OCI-LY7 (cell line): Measurements from ENCODE around the gene PCDHA8. TPM values are rescaled to one million over a fixed set of nuclear protein-coding genes. Genes with fewer than 3 reads are reported as not detected.
"Not testable (repeated sequence)": the region's sequence is repeated elsewhere in the genome, so short reads cannot be mapped to it uniquely, and the experiment has no call there.

ENCODE experiments used
- BruUV-seq: library from RNA; stranded (reverse); fragments of 400-500 nt; replicated peaks from 2 replicates; lab custom pipeline; 2021; lab: Mats Ljungman, UMichigan
- CTCF ChIA-PET: fragments of 300-600 bp; sonication (Branson Sonifier 250); formaldehyde crosslinking; loops from one replicate; lab custom pipeline; 2022; ENCODE audit warnings: antibody characterized with exemption; ENCODE audit not compliant: unreplicated experiment; lab: Charles Lee
- POLR2A ChIA-PET: fragments of 300-600 bp; sonication (Branson Sonifier 250); formaldehyde crosslinking; loops from one replicate; lab custom pipeline; 2022; ENCODE audit warnings: antibody characterized with exemption; lab: Charles Lee
- DNase-seq: peaks from one replicate; pipeline ENCODE4 v3.0.0-alpha.2; 2015; ENCODE audit warnings: low spot score
- H2AFZ ChIP-seq: fragments of 200-600 bp; sonication (generic), shearing (Covaris generic); 2 replicates; pipeline ENCODE4 v1.6.1; 2014; ENCODE audit warnings: mild to moderate bottlenecking, antibody characterized with exemption, low read length, moderate library complexity
- H3K27ac ChIP-seq: fragments of 200-600 bp; sonication (generic); 2 replicates; pipeline ENCODE4 v1.5.1; 2014; ENCODE audit warnings: mixed run types, low read depth, mild to moderate bottlenecking, moderate library complexity, low read length, inconsistent platforms; ENCODE audit not compliant: poor library complexity, severe bottlenecking
- H3K36me3 ChIP-seq: fragments of 200-600 bp; sonication (generic); 2 replicates; pipeline ENCODE4 v1.6.1; 2014; ENCODE audit warnings: mild to moderate bottlenecking, antibody characterized with exemption, low read length, moderate library complexity, mixed read lengths; ENCODE audit not compliant: insufficient read depth
- H3K4me1 ChIP-seq: fragments of 200-600 bp; sonication (generic); 2 replicates; pipeline ENCODE4 v1.5.1; 2014; ENCODE audit warnings: mild to moderate bottlenecking, low read length; ENCODE audit not compliant: insufficient read depth, poor library complexity, severe bottlenecking
- H3K4me2 ChIP-seq: fragments of 200-600 bp; sonication (generic); 2 replicates; pipeline ENCODE4 v1.6.1; 2014; ENCODE audit warnings: mild to moderate bottlenecking, low read length
- H3K4me3 ChIP-seq: fragments of 200-600 bp; sonication (generic); 2 replicates; pipeline ENCODE4 v1.5.1; 2014; ENCODE audit warnings: mild to moderate bottlenecking, low read depth, low read length; ENCODE audit not compliant: poor library complexity, severe bottlenecking
- H3K79me2 ChIP-seq: fragments of 200-600 bp; sonication (generic); 2 replicates; pipeline ENCODE4 v1.6.1; 2016; ENCODE audit warnings: low read depth, mild to moderate bottlenecking, low read length, moderate library complexity, mixed read lengths; ENCODE audit not compliant: insufficient read depth
- H3K9me2 ChIP-seq: fragments of 200-600 bp; sonication (generic); 2 replicates; pipeline ENCODE4 v1.6.1; 2016; ENCODE audit warnings: mild to moderate bottlenecking, low read length, mixed read lengths; ENCODE audit not compliant: insufficient read depth
- H3K9me3 ChIP-seq: fragments of 200-600 bp; sonication (generic); 2 replicates; pipeline ENCODE4 v1.6.1; 2014; ENCODE audit warnings: mild to moderate bottlenecking, mixed run types, low read length, mixed read lengths
- H4K20me1 ChIP-seq: fragments of 200-600 bp; sonication (generic); 2 replicates; pipeline ENCODE4 v1.6.1; 2014; ENCODE audit warnings: mild to moderate bottlenecking, antibody characterized with exemption, low read length, moderate library complexity, mixed read lengths; ENCODE audit not compliant: insufficient read depth
- EZH2phosphoT487 ChIP-seq: fragments of 200-600 bp; sonication (generic); IDR thresholded peaks from 2 replicates; pipeline ENCODE4 v1.6.1; 2018; ENCODE audit warnings: low read depth, borderline replicate concordance, mild to moderate bottlenecking, mixed run types, antibody characterized with exemption, low read length, moderate library complexity, mixed read lengths
- intact Hi-C: fragments of 100-400 bp; cut with micrococcal nuclease; formaldehyde crosslinking; loops from one replicate; pipeline ENCODE4 v1.10.0; 2022; ENCODE audit not compliant: unreplicated experiment
- total RNA-seq, 2 experiments: library from RNA; depleted of rRNA in 1 of 2; stranded (reverse); fragments of >200 nt in 1 of 2; shearing (Covaris generic) in 1 of 2; gene quantifications; 2 replicates each; pipeline ENCODE4 v1.2.3, GENCODE V29; 2014 to 2022
- TF ChIP-seq, protein P1 (sequence below): fragments of 200-600 bp; sonication (generic); conservative IDR thresholded peaks from 2 replicates; pipeline ENCODE4 v1.5.1; 2014; ENCODE audit warnings: mild to moderate bottlenecking, antibody characterized with exemption, low read length, moderate library complexity, mixed read lengths

The PCDHA8 gene
- total RNA-seq, 2 experiments from 2014 or later = not detected

DNA sequence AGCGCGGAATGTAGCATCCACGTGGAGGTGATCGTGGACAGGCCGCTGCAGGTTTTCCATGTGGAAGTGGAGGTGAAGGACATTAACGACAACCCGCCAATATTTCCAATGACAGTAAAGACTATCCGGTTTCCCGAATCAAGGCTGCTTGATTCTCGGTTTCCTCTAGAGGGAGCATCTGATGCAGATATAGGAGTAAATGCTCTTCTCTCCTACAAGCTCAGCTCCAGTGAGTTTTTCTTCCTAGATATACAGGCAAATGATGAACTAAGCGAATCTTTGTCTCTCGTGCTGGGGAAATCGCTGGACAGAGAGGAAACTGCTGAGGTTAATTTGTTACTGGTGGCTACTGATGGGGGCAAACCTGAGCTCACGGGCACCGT lies 45.7 kb upstream of the PCDHA8 start:
- ChIA-PET POLR2A (no interaction called here), CTCF (no interaction called here)
- 0 out of 2 replicates have a peak, but pooled peaks cover 2% of the 10 kb centered on the region for H3K9me2 ChIP-seq
- BruUV-seq = no TSS peak
- H3K79me2 ChIP-seq = no peaks in the 10 kb centered on the region
- TF ChIP-seq EZH2phosphoT487 = no peak
- TF ChIP-seq, protein P1, sequence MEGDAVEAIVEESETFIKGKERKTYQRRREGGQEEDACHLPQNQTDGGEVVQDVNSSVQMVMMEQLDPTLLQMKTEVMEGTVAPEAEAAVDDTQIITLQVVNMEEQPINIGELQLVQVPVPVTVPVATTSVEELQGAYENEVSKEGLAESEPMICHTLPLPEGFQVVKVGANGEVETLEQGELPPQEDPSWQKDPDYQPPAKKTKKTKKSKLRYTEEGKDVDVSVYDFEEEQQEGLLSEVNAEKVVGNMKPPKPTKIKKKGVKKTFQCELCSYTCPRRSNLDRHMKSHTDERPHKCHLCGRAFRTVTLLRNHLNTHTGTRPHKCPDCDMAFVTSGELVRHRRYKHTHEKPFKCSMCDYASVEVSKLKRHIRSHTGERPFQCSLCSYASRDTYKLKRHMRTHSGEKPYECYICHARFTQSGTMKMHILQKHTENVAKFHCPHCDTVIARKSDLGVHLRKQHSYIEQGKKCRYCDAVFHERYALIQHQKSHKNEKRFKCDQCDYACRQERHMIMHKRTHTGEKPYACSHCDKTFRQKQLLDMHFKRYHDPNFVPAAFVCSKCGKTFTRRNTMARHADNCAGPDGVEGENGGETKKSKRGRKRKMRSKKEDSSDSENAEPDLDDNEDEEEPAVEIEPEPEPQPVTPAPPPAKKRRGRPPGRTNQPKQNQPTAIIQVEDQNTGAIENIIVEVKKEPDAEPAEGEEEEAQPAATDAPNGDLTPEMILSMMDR = 0 out of 2 replicates have a peak, but pooled peaks have one; percentile 30
- no peaks in the 10 kb centered on the region for H3K36me3 ChIP-seq
- H3K27ac ChIP-seq = no peak overlapping the region
- H2AFZ ChIP-seq = no peak overlapping the region
- no peak for DNase-seq
- H3K9me3 ChIP-seq = no peaks in the 10 kb centered on the region
- H3K4me3 ChIP-seq = no peak overlapping the region
- intact Hi-C loops = no loop called here
- H3K4me1 ChIP-seq = no peaks in the 10 kb centered on the region
- no peak overlapping the region for H3K4me2 ChIP-seq
- H4K20me1 ChIP-seq = no peaks in the 10 kb centered on the region

DNA sequence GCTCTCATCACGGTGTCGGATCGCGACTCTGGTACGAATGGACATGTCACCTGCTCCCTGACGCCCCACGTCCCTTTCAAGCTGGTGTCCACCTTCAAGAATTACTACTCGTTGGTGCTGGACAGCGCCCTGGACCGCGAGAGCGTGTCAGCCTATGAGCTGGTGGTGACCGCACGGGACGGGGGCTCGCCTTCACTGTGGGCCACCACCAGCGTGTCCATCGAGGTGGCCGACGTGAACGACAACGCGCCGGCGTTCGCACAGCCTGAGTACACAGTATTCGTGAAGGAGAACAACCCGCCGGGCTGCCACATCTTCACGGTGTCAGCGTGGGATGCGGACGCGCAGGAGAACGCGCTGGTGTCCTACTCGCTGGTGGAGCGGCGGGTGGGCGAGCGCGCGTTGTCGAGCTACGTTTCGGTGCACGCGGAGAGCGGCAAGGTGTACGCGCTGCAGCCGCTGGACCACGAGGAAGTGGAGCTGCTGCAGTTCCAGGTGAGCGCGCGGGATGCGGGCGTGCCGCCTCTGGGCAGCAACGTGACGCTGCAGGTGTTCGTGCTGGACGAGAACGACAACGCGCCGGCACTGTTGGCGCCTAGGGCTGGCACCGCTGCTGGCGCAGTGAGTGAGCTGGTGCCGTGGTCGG lies 44.8 kb upstream of the PCDHA8 start:
- H3K27ac ChIP-seq, H4K20me1 ChIP-seq, DNase-seq, H3K4me3 ChIP-seq, BruUV-seq, H3K36me3 ChIP-seq, H3K4me1 ChIP-seq, CTCF ChIA-PET, H3K9me3 ChIP-seq, intact Hi-C loops, H3K9me2 ChIP-seq, H3K4me2 ChIP-seq, H2AFZ ChIP-seq, H3K79me2 ChIP-seq, POLR2A ChIA-PET: not testable (repeated sequence)

DNA sequence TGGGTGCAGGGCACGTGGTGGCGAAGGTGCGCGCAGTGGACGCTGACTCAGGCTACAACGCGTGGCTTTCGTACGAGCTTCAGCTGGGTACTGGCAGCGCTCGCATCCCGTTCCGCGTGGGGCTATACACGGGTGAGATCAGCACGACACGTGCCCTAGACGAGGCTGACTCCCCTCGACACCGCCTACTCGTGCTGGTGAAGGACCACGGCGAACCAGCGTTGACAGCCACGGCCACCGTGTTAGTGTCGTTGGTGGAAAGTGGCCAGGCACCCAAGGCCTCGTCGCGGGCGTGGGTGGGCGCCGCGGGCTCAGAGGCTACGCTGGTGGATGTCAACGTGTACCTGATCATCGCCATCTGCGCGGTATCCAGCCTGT lies 44.3 kb upstream of the PCDHA8 start:
- Histone ChIP-seq H3K4me1 (no peaks in the 10 kb centered on the region), H3K36me3 (no peaks in the 10 kb centered on the region), H3K4me3 (no peak overlapping the region), H2AFZ (no peak overlapping the region), H3K4me2 (no peak overlapping the region), H3K27ac (no peak overlapping the region), H3K9me2 (0 out of 2 replicates have a peak, but pooled peaks cover 2% of the 10 kb centered on the region), H3K79me2 (no peaks in the 10 kb centered on the region), H3K9me3 (no peaks in the 10 kb centered on the region), H4K20me1 (no peaks in the 10 kb centered on the region)
- intact Hi-C loops = no loop called here
- ChIA-PET POLR2A (no interaction called here), CTCF (no interaction called here)
- no peak for DNase-seq
- no peak for TF ChIP-seq EZH2phosphoT487
- TF ChIP-seq, protein P1 = no peak
- no TSS peak for BruUV-seq
